A673 (cell line): ENCODE results near the gene MYO7A. TPM values are rescaled to one million over a fixed set of nuclear protein-coding genes. Genes with fewer than 3 reads are reported as not detected.

Experiments used
- BruUV-seq: library from RNA; stranded (reverse); fragments of 400-500 nt; replicated peaks from 2 replicates; lab custom pipeline; 2021; lab: Mats Ljungman, UMichigan
- CTCF ChIA-PET: fragments of 300-600 bp; sonication (Branson Sonifier 250); formaldehyde crosslinking; loops from one replicate; lab custom pipeline; 2022; ENCODE audit warnings: antibody characterized with exemption; lab: Charles Lee
- POLR2A ChIA-PET: fragments of 300-600 bp; sonication (Branson Sonifier 250); formaldehyde crosslinking; loops from one replicate; lab custom pipeline; 2022; ENCODE audit warnings: antibody characterized with exemption; ENCODE audit not compliant: low non-redundant PET; lab: Charles Lee
- DNase-seq: peaks from one replicate; pipeline ENCODE4 v3.0.0-alpha.2; 2015; ENCODE audit warnings: low spot score
- H3K27ac ChIP-seq: fragments of 200-600 bp; sonication (generic); 2 replicates; pipeline ENCODE4 v1.5.1; 2016; ENCODE audit warnings: mixed run types, low read depth, mild to moderate bottlenecking, mixed read lengths, antibody characterized with exemption, low read length; ENCODE audit not compliant: poor library complexity, severe bottlenecking
- H3K27me3 ChIP-seq: fragments of 200-600 bp; sonication (generic); replicated peaks from 2 replicates; pipeline ENCODE4 v1.6.1; 2017; ENCODE audit warnings: mixed run types, low read depth, mild to moderate bottlenecking, mixed read lengths, antibody characterized with exemption, low read length; ENCODE audit not compliant: insufficient read depth, poor library complexity
- H3K36me3 ChIP-seq: fragments of 200-600 bp; sonication (generic); 2 replicates; pipeline ENCODE4 v1.6.1; 2016; ENCODE audit warnings: mixed run types, mild to moderate bottlenecking, mixed read lengths, antibody characterized with exemption, low read length; ENCODE audit not compliant: insufficient read depth, poor library complexity, severe bottlenecking
- H3K4me1 ChIP-seq: fragments of 200-600 bp; sonication (generic); 2 replicates; pipeline ENCODE4 v1.6.1; 2017; ENCODE audit warnings: mixed run types, mild to moderate bottlenecking, mixed read lengths, antibody characterized with exemption, low read length; ENCODE audit not compliant: insufficient read depth, poor library complexity, severe bottlenecking
- H3K4me3 ChIP-seq: fragments of 200-600 bp; sonication (generic); 2 replicates; pipeline ENCODE4 v1.5.1; 2016; ENCODE audit warnings: low read depth, mixed run types, mild to moderate bottlenecking, mixed read lengths, low read length; ENCODE audit not compliant: poor library complexity, severe bottlenecking
- H3K9me3 ChIP-seq: fragments of 200-600 bp; sonication (generic); 2 replicates; pipeline ENCODE4 v1.6.1; 2016; ENCODE audit warnings: mixed run types, low read depth, mild to moderate bottlenecking, mixed read lengths, antibody characterized with exemption, low read length; ENCODE audit not compliant: poor library complexity, severe bottlenecking
- CTCF ChIP-seq: fragments of 300-800, 200-600 bp; sonication (generic); conservative IDR thresholded peaks from 2 replicates; pipeline ENCODE4 v1.5.1; 2017; ENCODE audit warnings: low read depth, mild to moderate bottlenecking, antibody characterized with exemption, low read length, moderate library complexity, mixed read lengths
- EZH2 ChIP-seq: fragments of 200-600 bp; sonication (generic); IDR thresholded peaks from 2 replicates; pipeline ENCODE4 v1.6.1; 2017; ENCODE audit warnings: borderline replicate concordance, low read depth, mild to moderate bottlenecking, mixed read lengths, antibody characterized with exemption, low read length; ENCODE audit not compliant: poor library complexity, severe bottlenecking
- intact Hi-C: fragments of 100-400 bp; cut with micrococcal nuclease; formaldehyde crosslinking; loops from one replicate; pipeline ENCODE4 v1.10.0; 2022; ENCODE audit not compliant: unreplicated experiment
- total RNA-seq: library from RNA; stranded (reverse); gene quantifications from 2 replicates; pipeline ENCODE4 v1.2.3, GENCODE V29; 2021

MYO7A gene
- total RNA-seq, 1 experiment from 2014 or later = not detected

GRCh38 chr11:77201991-77202841 is 74.2 kb downstream of the MYO7A start:
- DNase-seq = no peak
- Histone ChIP-seq H3K4me3 (no peak overlapping the region), H3K27ac (no peak overlapping the region), H3K9me3 (no peaks in the 10 kb centered on the region), H3K36me3 (no peaks in the 10 kb centered on the region), H3K4me1 (no peaks in the 10 kb centered on the region), H3K27me3 (no peaks in the 10 kb centered on the region)
- intact Hi-C loops = no loop called here
- POLR2A ChIA-PET = interaction anchor here (0.6 kb wide), 2 partner anchors 16 to 136 kb away, joined by 3 read pairs; no protein-coding TSS in a partner anchor
- CTCF ChIA-PET = interaction anchor here (0.5 kb wide), 1 partner anchor 155 kb away, joined by 7 read pairs; no protein-coding TSS in a partner anchor
- no peak for TF ChIP-seq CTCF
- TF ChIP-seq EZH2 = no peak
- no TSS peak for BruUV-seq

GRCh38 chr11:77202941-77203900 is 75.2 kb downstream of the MYO7A start:
- BruUV-seq = no TSS peak
- Histone ChIP-seq H3K36me3 (no peaks in the 10 kb centered on the region), H3K27me3 (no peaks in the 10 kb centered on the region), H3K4me3 (no peak overlapping the region), H3K4me1 (no peaks in the 10 kb centered on the region), H3K9me3 (no peaks in the 10 kb centered on the region), H3K27ac (no peak overlapping the region)
- ChIA-PET POLR2A (interaction anchor here (0.6 kb wide), 1 partner anchor 17 kb away, joined by 3 read pairs; no protein-coding TSS in a partner anchor), CTCF (interaction anchor here (0.5 to 0.6 kb wide), 2 partner anchors 156 to 1360 kb away, joined by 4 to 7 read pairs; no protein-coding TSS in a partner anchor)
- no peak for DNase-seq
- intact Hi-C loops = no loop called here
- no peak for TF ChIP-seq CTCF
- no peak for TF ChIP-seq EZH2
